ENCODE results near the gene EWSR1. TPM values are rescaled to one million over a fixed set of nuclear protein-coding genes. Genes with fewer than 3 reads are reported as not detected.

EWSR1 gene
- total RNA-seq, 1 donor from 2014 or later: 186 TPM

GRCh38 chr22:29306175-29306834 lies 38.2 kb downstream of the EWSR1 start, which contains the start of gene GAS2L1:
Gene GAS2L1, plus strand, starts transcription at chr22:29306650. Its CDS starts 1,456 bp downstream, at chr22:29308106.
- peak; percentile 55 for DNase-seq

GRCh38 chr22:29306835-29307595 lies 38.9 kb downstream of the EWSR1 start:
- peak; percentile 48 for DNase-seq

- DNase-seq: no peak
Measured at GRCh38 chr22:29307596-29308147, 39.6 kb downstream of the EWSR1 start.

GRCh38 chr22:29308148-29308790 lies 40.2 kb downstream of the EWSR1 start:
- no peak for DNase-seq

GRCh38 chr22:29308791-29309262 lies 40.8 kb downstream of the EWSR1 start:
- no peak for DNase-seq

- no peak for DNase-seq
Measured at GRCh38 chr22:29309332-29310064, 41.4 kb downstream of the EWSR1 start.

- DNase-seq: no peak
Measured at GRCh38 chr22:29310065-29310862, 42.2 kb downstream of the EWSR1 start.

- peak; percentile 96 for DNase-seq
Measured at GRCh38 chr22:29310863-29311339, 42.8 kb downstream of the EWSR1 start.

GRCh38 chr22:29311464-29312217 lies 43.6 kb downstream of the EWSR1 start:
- no peak for DNase-seq

GRCh38 chr22:29312218-29313125 lies 44.4 kb downstream of the EWSR1 start:
- no peak for DNase-seq

GRCh38 chr22:29313126-29313575 lies 45.1 kb downstream of the EWSR1 start:
- no peak for DNase-seq

GRCh38 chr22:29313576-29314466 lies 45.8 kb downstream of the EWSR1 start:
- no peak for DNase-seq

- DNase-seq: no peak
Measured at GRCh38 chr22:29314537-29315285, 46.6 kb downstream of the EWSR1 start.

GRCh38 chr22:29315286-29316140 lies 47.4 kb downstream of the EWSR1 start, which contains the start of gene RASL10A:
Gene RASL10A, minus strand, starts transcription at chr22:29315697. Its CDS starts 451 bp downstream, at chr22:29315246.
- no peak for DNase-seq

GRCh38 chr22:29316141-29316828 lies 48.2 kb downstream of the EWSR1 start:
- DNase-seq: no peak
